ENCODE measurements around the gene SLC2A1. TPM values are rescaled to one million over a fixed set of nuclear protein-coding genes. Genes with fewer than 3 reads are reported as not detected.

Gene SLC2A1
- total RNA-seq, 1 donor from 2014 or later: 46.4 TPM

GRCh38 chr1:42947965-42948732, 10.5 kb downstream of the SLC2A1 start:
- no peak for ATAC-seq
- intact Hi-C loops (cut with DNase I): loop anchor here (10.0 kb wide), 1 partner anchor 397 kb away; no protein-coding TSS in a partner anchor
- DNase-seq (ENCODE audit: missing footprints): no peak

DNA sequence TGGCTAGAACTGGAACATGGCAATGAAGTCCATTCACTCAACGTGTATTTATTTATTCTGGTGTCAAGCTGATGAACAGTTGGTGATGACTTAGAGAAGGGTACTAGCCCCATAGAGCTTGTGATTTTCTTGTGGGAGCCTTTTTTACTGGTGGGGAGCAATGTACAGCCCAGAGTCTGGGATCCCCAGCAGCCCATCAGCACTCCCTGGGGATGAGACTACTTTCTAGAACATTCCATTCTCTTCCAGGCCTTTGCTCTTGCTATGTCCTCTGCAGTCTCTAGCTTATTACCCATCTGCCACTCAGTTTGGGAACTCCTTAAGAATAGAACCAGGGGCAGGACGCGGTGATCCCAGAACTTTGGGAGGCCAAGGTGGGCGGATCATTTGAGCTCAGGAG, 11.6 kb downstream of the SLC2A1 start:
- DNase-seq (ENCODE audit: missing footprints) (no peak), ATAC-seq (no peak)
- intact Hi-C loops (cut with DNase I): loop anchor here (10.0 kb wide), 1 partner anchor 398 kb away; no protein-coding TSS in a partner anchor

DNA sequence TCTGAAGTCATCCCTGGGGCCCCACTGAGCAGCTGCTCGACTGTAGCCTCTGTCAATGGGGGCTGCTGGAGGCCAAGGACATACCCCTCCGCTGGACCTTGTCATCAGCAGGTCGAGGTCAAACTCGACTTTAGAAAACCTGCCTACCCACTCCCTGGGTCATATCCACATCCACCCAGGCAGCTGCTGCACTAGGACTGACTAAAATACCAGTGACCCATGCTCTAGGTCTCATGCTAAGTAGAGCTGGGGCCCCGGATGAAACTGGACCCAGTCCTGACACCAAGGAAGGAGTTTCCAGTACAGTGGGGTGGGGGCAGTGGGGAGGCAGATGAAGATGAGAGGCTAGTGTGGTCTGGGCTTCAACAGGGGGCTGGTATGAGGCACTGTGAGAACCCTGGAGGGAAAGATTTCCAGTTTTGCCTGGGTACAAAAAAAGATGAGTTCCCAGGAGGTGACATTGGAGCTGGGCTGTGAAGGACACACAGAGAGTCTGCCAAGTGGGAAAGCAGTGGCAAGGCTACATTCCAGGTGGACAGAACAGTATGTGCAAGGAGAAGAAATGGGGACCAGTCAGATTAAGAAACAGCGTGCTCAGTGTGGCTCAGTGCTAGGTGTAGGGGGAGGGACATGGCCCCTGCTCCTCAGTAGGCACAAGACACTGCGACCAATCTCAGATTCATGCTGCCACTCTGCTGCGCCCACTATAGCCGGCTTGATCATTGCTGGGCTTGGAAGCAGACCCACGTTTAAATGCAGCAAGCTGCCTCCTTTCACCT, 12.4 kb downstream of the SLC2A1 start:
- ATAC-seq: peak; percentile 61

GRCh38 chr1:42945164-42945563, 13.5 kb downstream of the SLC2A1 start:
- no peak for ATAC-seq
- no peak for DNase-seq (ENCODE audit: missing footprints)
- intact Hi-C loops (cut with DNase I): loop anchor here (10.0 kb wide), 1 partner anchor 400 kb away; no protein-coding TSS in a partner anchor

More for the DNA sequence above, 12.4 kb downstream of the SLC2A1 start:
- no peak for DNase-seq (ENCODE audit: missing footprints)
- intact Hi-C loops (cut with DNase I): loop anchor here (10.0 kb wide), 1 partner anchor 398 kb away; no protein-coding TSS in a partner anchor

DNA sequence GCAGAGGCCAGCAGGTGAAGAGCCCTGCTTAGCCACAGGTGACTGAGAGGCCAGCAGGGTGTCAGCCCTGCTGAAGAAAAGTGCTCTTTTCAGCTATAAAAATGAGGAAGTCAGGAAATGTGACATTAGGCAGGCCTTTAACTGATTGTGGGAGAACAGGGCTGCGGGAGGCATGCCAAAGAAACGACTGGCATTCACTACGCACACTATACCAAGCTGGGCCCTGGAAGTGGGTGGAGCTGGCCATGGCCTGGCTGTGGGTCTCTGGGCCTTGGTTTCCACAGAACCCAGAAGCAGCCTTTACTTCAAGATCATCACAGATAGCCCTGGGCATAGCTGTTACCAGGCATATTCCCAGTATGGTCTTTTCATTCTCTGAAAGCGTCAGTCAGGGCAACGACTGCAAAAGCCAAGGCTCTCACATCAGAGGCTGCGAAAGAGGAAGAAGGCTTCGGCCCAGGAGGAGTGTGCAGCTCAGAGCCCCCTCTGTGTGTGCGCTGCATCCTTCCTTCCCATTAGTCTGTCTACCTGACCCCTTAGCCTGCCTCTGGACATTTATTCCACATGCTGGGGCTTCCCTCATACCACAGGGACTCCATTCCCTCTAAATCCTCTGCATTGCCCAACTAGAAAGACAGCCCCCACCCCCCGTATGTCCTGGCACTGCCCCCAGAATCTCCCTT, 14.3 kb downstream of the SLC2A1 start:
- intact Hi-C loops (cut with DNase I): loop anchor here (10.0 kb wide), 1 partner anchor 400 kb away; no protein-coding TSS in a partner anchor
- DNase-seq (ENCODE audit: missing footprints) (no peak), ATAC-seq (peak; percentile 51)

- no peak for ATAC-seq
- intact Hi-C loops (cut with DNase I): loop anchor here (10.0 kb wide), 1 partner anchor 401 kb away; no protein-coding TSS in a partner anchor
- DNase-seq (ENCODE audit: missing footprints): no peak
Measured at GRCh38 chr1:42943728-42944127, 14.9 kb downstream of the SLC2A1 start.

- ATAC-seq (peak; percentile 81), DNase-seq (ENCODE audit: missing footprints) (no peak)
- intact Hi-C loops (cut with DNase I): loop anchor here (10.0 kb wide), 1 partner anchor 402 kb away; no protein-coding TSS in a partner anchor
Measured at GRCh38 chr1:42943166-42943565, 15.5 kb downstream of the SLC2A1 start.

DNA sequence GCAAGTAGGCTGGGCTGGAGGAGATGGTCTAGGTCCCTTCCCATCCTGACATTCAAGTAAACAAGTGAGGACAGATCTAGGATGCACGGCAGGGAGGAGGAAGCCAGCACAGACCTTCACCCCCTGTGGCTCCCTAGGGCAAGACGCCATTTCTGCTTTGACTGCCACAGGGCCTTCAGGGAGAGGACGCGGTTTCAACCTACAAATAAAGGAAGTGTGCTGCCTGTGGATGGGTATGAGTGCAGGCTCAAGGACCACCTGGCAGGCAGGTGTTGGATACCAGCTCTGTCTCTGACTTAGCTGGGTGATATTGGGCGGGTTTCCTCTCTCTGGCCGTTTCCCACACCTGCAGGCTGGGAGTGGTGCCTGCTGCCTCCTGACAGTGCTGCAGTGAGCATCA, 16.2 kb downstream of the SLC2A1 start:
- intact Hi-C loops (cut with DNase I): loop anchor here (10.0 kb wide), 1 partner anchor 402 kb away; no protein-coding TSS in a partner anchor
- no peak for ATAC-seq
- DNase-seq (ENCODE audit: missing footprints): no peak

DNA sequence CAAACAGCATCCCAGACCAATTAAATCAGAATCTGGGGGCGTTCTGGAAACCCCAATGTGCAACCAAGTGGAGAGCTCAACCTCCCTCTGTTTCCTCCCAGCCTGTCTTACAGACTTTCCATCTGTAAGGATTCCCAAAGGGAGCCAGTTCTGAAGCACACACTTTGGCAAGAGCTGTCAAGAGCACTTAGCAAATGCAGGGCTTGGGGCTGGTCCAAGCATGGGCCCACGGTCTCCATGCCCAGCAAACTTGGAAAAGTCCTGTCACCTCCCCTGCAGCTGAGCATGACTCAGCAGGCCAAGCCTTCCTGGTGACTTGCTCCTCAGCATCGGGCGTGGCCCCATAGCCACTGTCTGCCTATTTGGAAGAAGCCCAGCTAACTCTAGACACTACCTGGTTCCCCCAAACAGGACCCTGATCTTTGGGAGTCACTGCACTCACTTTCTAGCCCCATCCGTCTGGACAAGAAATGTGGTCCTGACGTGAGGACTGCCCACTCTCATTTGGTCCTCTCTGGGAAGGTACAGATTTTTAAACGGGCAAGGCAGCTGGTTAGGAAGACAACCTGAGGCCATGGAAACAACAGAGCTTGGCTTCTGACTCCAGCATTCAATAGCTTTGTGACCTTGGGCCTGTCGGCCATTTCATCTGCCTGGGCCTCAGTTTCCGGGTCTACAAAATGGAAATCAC, 16.9 kb downstream of the SLC2A1 start:
- peak; percentile 81 for DNase-seq (ENCODE audit: missing footprints)
- intact Hi-C loops (cut with DNase I): loop anchor here (2.0 to 10.0 kb wide), 2 partner anchors 17 to 403 kb away; partner anchors contain the start of gene SLC2A1
- ATAC-seq: peak; percentile 42

- intact Hi-C loops (cut with DNase I): loop anchor here (2.0 to 10.0 kb wide), 2 partner anchors 18 to 404 kb away; partner anchors contain the start of gene SLC2A1
- no peak for DNase-seq (ENCODE audit: missing footprints)
- no peak for ATAC-seq
Measured at GRCh38 chr1:42940851-42941639, 17.6 kb downstream of the SLC2A1 start.

DNA sequence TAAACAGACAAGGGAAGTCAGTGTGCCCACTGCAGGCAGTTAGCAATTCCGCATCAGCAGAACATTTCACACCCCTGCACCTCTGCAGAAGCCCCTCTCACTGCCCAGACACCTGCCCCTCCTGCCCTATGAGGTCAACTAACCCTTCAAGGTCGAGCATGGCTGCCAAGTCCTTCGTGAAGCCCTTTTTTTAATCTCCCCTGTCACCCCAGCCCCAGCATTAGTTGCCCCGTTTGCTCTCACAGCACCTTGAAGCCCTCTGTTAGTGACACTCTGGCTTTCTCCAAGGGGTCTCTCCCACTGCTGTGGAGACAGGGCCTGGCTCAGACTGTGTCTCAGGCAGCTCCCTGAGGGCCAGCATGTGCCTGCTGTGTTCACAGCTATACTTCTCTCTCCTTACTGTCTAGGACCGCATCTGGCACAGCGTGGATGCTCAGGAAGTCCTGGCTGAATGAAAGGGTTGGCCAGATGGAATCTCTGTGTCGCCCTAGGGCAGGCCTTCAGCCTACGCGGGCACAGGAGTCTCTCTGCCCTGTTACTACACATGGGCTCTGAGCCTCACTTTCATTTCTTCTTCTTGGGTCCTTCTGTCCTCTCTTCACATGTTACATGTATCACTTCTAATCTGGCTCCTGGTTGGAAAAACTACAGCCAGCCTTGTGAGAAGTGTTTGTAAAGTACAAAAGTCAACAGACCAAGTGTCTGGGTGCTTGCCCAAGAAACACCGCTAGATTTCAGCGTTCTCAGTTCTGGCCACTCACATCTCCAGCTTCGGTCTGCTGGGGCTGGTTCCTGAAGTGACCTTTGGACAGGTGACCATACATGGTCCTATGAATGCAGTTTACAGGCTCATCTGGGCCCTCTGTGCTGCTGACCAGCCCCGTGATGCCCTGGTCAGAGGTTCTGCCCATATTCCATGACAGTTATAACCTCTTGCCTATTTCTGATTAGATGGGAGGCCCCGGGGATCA, 19.7 kb downstream of the SLC2A1 start:
- ATAC-seq (no peak), DNase-seq (ENCODE audit: missing footprints) (no peak)
- intact Hi-C loops (cut with DNase I): no loop called here

DNA sequence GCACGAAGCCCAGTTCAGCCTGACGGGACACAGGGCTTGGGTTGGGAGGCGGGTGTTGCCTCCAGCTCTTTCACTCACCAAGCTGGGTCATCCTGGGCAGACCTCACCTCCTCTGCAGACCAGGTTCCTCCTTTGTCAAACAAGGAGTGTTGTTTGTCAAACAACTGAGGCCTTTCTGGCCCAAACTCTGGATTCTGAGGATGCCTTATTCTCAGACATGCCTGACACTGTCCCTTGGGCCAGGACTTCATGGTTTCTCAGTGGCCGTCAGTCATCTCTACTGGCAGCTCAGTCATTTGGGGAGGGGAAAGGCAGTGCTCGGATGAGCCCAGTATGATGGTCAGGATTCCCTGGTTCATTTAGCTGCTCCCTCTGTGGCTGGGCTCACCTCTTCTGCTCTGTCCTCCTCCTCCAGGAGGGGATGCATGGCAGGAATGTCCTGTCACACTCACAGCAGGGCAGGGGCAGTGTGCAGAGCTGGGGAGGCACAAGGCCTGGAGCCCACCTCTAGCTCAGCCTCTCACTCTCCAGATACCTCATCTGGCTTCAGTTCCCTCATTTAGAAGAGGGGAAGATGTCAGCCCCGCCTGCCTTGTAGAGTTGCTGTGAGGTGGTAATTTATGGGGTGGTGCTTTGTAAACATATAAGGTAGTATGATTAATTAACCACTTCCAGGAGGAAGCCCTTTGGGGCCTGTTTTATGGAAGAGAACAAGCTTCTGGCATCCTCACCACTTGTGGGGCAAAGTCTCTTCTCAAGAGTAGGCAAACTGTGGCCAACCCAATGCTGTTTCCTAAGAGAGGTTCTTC, 20.6 kb downstream of the SLC2A1 start:
- intact Hi-C loops (cut with DNase I): no loop called here
- no peak for ATAC-seq
- DNase-seq (ENCODE audit: missing footprints): no peak

DNA sequence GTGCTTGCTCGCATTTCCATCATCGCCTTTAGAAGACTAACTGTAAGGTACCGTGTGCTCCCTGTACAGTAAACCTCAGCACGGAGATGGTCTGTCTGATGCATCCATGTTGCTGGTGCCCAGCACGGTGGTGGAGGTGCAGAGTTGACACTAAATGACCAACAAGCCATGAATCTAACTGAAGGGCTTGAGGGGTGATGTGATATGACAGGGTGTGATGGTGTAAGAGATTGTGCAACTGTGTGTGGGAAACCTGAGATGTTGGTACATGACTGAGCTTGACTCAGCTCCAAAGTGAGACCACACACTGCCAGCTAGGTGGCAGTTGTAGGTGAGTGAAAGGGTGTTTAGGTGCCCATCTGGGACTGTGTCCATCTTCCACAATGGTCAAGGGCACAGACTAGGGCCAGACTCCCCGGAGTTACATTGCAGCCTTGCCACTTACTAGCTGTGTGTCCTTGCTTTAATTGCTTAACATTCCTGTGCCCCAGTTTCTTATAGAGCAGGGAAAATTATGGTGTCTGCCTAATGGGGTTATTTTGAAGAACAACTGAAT, 21.4 kb downstream of the SLC2A1 start:
- intact Hi-C loops (cut with DNase I): no loop called here
- DNase-seq (ENCODE audit: missing footprints): no peak
- no peak for ATAC-seq

GRCh38 chr1:42936309-42937078, 22.2 kb downstream of the SLC2A1 start:
- ATAC-seq (no peak), DNase-seq (ENCODE audit: missing footprints) (no peak)
- intact Hi-C loops (cut with DNase I): no loop called here

- DNase-seq (ENCODE audit: missing footprints) (no peak), ATAC-seq (no peak)
- intact Hi-C loops (cut with DNase I): no loop called here
Measured at GRCh38 chr1:42935971-42936308, 22.7 kb downstream of the SLC2A1 start.

Data from Right ventricle myocardium inferior (tissue), 1 donor.